Measurements from ENCODE around the gene COL25A1.

DNA sequence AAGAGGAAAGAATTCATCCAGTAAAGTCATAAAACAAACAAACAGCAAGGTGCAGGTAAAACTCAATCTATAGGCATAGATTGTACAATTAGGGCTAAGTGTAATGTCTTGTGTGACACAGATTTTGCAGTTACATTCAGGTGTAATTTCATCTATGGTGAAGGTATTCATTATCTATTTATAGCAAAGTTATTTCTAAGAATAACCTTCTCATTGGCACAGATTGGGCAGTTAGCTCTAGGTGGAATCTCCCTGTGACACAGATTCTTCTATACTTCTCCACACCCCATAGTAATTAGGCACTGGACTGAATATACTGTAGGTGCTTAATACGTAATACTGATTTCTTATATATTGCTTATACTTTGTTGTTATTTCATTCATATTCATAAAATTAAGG lies 66.8 kb downstream of the COL25A1 start:
- TF ChIP-seq POLR2A (IDR thresholded peaks at IDR 0.05): no peak
- TF ChIP-seq, protein P1, sequence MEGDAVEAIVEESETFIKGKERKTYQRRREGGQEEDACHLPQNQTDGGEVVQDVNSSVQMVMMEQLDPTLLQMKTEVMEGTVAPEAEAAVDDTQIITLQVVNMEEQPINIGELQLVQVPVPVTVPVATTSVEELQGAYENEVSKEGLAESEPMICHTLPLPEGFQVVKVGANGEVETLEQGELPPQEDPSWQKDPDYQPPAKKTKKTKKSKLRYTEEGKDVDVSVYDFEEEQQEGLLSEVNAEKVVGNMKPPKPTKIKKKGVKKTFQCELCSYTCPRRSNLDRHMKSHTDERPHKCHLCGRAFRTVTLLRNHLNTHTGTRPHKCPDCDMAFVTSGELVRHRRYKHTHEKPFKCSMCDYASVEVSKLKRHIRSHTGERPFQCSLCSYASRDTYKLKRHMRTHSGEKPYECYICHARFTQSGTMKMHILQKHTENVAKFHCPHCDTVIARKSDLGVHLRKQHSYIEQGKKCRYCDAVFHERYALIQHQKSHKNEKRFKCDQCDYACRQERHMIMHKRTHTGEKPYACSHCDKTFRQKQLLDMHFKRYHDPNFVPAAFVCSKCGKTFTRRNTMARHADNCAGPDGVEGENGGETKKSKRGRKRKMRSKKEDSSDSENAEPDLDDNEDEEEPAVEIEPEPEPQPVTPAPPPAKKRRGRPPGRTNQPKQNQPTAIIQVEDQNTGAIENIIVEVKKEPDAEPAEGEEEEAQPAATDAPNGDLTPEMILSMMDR (IDR thresholded peaks at IDR 0.05): no peak
